Hepatocyte (in vitro differentiated cells): ENCODE measurements around the gene CPNE4.

Source experiments
- CTCF ChIP-seq: fragments of 200-600 bp; sonication (generic); IDR thresholded peaks from 2 replicates; pipeline ENCODE4 v1.5.1; 2016; ENCODE audit warnings: antibody characterized with exemption, mild to moderate bottlenecking; ENCODE audit not compliant: poor library complexity
- EZH2phosphoT487 ChIP-seq: fragments of 200-600 bp; sonication (generic); IDR thresholded peaks from one replicate; pipeline ENCODE4 v1.6.1; 2018; ENCODE audit warnings: antibody characterized with exemption, mild to moderate bottlenecking, low read depth, moderate library complexity; ENCODE audit not compliant: unreplicated experiment, severe bottlenecking

DNA sequence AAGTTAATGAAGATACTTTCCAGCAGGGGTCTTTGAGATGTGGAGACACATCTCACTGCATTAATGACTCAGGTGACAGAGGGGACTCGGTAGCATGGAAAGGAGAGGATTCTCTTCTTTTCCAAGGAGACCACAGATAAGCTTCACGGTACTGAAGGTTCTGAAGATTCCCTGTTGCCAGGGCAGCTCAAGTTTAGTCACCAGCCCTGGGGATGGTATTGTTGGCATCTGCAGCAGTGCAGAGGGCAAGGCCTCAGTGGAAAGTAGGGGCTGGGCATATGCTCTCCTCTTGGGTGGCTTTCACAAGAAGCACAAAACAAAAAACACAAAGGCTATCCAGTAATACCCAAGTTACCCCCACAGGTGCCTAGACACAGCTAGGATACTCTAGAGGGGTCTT, 494.0 kb downstream of the CPNE4 start:
- TF ChIP-seq CTCF, result no peak
- TF ChIP-seq EZH2phosphoT487, result no peak
